Measurements from ENCODE around the gene TRAPPC6A.

Gene TRAPPC6A

DNA sequence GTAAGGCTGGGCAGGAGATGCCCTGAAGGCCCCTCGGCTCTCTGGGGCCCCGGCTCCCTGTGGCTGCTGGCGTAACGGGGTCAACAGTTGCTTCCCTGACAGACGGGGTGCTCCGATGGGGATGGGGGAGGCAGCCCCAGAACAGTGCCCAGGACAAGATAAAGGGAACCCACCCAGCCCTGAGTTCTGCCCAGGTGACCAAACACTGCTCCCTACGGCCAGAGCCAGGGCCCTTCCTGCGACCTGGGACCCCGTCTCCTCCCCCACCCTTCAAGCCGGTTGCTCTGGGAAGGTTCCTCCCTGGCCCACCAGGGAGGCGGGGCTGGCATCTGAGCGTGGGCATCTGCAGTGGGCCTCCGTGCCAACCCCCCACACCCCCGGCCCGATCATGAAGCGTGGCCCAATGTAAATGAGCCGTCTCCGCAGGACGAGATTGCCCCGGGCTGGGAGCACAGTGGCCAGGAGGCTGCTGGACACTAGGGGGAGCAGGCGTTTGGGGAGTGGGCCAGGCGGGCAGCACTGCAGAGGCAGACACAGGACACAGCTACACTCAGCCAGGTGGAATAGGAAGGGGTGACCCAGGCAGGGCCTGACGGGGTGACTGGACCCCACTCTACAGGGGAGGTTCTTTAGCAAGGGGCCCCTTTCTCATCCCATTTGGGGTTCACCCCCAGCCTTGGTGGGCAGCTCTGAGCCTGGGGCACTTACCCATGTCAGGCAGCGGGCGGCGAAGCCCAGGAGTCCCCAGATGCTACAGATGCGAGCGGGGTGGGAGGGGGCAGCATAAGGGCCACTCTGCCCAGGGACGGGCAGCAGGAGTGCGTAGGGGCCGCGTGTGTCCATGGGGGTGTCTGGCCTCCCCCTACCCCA lies 16.1 kb downstream of the TRAPPC6A start:
- no peak for DNase-seq

DNA sequence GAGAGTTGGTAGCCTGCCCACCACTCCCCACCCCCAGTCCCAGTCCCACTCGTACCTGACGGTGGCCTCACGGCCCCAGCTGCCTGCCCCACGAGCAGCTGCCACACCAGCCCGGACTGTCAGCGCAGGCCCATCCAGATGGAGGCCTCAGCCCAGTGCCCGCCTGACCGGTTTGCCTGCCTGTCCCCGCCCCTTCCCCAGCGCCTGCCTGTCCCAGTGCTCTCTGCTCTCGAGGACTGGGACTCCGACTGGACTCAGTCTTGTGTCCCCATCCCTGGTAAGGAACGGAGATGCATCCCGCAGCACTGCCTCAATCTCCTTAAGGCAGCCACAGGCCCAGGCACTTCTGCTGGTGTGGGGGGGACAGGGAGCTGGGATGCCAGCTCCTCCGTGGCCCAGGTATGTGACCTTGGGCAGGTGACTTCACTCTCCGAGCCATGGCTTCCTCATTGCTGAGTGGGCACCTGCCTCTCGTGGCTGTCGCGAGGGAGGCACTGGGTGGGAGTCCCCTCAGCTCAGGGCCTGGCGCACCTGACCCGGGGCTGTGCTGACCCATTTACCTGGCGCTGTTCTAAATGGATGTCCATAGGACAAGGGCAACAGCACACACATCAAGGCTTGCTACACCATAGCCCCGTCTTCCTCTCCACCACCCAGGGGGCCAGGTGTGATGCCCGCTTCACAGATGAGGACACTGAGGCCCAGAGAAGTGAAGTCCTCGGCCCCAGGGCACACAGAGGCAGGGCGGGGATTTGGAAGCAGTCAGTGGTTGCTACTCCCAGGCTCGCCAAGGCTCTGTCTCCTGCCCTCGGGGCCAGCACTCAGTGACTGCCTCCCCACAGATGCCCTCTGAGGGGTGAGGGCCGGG lies 16.9 kb downstream of the TRAPPC6A start, which contains the start of gene NKPD1:
Gene NKPD1 (minus strand): TSS at position 113 of the 868 bp plus-strand sequence. CDS start 832 bp downstream, outside the sequence.
- no peak for DNase-seq

DNA sequence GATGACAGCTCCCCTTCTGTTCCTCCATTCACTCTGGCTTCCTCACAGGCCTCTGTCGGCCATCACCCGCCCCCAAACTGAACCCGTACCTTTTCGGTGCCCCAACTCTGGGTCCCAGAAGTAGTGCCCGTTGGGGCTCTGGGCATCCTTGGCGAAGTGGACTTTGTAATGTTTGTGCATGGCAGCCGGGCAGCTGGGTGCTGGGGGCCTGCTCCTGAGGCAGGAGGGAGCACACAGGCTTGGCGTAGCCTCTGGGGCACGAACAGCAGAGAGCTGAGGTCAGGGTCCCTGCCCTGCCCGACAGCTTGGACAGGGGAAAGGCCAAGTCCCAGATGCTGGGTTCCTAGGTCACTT lies 18.1 kb downstream of the TRAPPC6A start:
- no peak for DNase-seq

DNA sequence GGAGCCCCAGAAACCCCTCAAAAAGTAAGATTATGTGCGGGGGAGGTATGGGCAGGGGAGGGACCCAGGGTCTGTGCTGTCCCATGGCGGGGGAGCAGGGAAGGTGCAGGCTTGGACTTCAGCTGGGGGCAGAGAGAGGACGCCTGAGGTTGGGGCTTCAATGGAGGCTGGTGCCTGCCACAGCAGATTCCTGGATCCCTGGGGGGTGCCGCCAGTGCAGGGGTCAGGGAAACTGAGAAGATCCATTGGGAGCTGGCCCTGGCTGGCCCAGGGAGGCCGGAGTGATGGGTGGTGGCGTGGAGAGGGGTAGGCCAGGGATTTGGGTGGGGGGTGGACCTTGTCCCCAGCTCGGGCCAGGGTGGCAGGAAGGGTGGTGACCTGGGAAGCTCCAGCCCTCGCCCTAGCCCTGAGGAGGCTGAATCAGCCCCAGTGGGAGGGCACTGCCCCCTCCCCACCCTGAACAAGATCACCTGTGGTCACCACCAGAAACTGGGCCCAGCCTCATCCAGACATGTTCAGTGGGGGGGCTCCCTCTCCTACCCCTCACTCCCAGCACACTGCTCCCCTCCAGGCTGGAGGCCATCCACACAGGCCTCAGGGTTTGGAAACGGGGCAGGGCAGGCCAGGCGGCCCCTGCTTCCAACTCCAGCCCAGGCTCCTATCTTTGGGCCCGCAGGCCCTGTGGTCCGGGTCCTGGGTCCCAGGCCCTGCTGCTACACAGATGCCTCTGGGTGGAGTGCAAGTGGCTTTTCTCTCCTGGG lies 18.6 kb downstream of the TRAPPC6A start:
- no peak for DNase-seq

DNA sequence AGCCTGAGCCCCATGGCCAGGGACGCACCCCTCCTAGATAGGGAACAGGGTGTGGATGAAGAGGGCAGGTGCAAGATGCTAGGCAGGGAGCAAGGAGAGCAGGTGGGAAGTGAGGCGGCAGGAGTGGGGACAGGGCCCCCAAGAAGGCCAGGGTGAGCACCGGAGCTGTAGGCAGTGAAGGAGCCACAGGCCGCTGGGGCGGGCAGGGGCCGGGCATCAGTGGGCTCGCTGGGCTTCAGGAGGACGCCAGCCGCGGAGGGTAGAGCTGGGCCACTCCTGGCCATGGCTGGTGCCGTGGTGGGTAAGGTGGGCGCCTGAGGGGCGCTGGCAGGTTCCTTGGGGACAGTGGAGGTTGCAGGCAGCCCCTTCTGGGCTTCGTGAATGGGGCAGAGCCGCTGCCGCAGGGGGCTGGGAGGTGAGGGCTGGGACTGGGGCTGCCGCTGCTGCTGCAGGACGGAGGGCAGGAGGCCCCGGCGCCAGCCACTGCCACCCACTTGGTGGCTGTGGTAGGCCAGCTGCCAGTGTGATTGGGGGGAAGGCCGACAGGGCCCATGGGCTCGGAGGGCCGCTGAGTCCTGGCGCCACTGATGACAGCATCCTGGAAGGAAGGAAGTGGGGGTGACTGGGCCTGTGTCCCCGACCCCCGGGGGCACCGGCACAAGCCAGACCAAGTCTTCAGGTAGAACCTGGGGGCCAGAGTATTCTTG lies 19.4 kb downstream of the TRAPPC6A start:
- no peak for DNase-seq

DNA sequence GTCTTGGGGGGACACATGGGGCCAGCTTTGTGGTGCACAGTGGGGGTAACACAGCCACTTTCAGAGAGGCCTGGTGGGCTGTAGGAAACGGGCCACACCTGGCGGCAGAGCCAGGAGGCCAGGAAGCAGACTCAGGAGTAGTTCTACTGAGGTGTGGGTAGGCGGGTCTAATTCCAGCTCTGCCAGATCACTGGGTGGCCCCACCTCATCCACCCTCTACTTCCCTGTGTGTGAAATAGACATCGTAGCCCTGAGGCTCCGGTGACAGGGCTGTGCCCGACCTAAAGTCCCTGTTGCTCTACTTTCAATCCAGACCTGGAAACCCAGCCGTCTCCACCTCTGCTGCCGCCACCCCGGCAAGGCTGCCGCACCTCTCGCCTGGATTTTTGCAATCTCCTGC lies 21.3 kb downstream of the TRAPPC6A start:
- DNase-seq = no peak

DNA sequence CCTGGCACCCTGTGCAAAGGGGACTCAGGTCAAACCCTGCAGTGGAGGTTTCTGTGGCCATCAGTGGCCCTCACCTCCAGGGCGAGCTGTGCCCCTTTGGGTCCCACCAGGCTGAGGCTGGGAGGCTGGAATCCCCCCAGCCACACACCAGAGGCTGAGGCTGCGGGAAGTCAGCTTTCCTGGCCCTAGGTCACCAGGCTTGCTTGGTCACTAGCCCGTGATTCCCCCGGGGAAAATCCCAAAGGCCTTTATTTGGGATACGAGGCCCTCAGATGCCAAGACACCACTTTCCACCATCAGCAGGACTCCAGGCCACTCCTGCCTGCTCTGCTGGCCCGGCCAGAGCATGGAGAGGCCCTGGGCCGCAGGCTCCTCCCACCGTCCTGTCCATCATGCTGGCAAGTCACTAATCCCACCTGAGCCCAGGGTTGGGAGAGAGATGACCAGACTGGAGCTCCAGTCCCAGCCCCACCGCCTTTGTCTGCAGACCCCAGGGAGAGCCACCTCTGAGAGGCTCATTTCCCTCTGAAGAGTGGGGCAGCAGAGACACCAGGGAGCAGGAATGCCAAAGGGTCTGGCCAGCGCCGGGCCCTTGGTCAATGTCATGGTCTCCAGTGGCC lies 21.9 kb downstream of the TRAPPC6A start:
- no peak for DNase-seq

DNA sequence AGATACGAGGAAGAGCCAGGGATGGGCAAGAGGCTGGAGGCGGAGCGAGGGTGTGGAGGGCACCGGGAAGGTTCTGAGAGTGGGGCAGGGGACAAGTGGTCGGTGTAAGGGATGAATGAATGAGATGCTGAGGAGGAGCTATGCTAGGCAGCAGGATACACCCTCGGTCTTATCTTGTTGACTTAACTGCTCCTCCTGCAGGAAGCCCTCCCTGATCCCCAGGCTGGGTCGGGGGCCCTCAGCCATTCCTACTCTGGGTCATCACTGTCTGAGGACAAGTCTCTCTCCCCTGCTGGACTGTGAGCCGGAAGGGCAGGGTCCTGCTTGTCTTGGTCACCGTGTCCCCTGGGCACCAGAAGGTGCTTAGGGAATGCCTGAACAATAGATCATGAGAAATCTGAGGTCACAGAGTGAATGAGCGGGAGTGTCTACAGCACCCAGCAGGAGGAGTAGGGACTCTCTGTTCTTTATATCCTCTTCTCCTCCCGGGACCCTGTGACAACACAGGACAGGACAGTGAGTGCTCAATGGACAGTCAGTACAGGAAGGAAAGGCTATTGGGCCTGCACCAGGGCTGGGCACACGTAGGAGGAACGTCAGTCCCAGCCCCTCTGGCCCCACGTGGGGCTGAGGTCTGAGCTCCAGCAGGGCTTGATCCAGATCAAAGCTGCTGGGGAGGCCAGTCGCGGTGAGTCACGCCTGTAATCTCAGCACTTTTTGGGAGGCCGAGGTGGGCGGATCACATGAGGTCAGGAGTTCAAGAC lies 23.8 kb downstream of the TRAPPC6A start:
- no peak for DNase-seq

DNA sequence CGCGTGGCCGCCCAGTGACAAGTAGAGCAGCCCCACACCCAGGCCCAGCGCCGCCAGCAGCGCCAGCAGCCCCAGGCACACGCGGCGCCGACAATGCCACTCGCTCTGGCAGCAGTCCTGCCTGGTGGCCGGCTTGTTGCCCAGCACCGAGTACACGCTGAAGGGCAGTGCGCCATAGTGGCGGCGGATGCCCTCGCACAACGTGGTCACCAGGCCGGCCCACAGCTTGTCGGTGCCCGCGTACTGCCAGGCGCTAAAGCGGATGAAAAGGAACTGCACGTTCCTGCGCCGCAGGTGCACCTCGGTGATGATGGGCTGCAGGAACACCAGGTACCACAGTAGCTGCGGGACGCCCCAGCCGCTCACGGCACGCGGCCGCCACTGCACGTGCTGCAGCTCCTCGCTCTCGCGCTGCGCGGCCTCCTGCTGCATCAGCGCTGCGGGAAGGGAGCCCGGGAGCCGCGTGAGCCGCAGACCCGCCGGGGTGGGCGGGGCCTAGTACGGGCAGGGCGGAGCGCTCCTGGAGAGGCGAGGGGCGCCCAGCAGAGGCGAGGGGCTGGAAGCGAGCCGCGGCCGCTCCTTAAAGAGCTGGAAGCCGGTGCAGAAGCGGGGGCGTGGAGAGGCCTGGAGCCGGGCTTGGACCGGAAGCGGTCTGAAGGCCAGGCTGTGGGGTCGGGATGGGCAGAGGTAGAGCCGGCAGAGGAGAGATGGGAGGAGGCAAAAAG lies 24.5 kb downstream of the TRAPPC6A start:
- DNase-seq = no peak

DNA sequence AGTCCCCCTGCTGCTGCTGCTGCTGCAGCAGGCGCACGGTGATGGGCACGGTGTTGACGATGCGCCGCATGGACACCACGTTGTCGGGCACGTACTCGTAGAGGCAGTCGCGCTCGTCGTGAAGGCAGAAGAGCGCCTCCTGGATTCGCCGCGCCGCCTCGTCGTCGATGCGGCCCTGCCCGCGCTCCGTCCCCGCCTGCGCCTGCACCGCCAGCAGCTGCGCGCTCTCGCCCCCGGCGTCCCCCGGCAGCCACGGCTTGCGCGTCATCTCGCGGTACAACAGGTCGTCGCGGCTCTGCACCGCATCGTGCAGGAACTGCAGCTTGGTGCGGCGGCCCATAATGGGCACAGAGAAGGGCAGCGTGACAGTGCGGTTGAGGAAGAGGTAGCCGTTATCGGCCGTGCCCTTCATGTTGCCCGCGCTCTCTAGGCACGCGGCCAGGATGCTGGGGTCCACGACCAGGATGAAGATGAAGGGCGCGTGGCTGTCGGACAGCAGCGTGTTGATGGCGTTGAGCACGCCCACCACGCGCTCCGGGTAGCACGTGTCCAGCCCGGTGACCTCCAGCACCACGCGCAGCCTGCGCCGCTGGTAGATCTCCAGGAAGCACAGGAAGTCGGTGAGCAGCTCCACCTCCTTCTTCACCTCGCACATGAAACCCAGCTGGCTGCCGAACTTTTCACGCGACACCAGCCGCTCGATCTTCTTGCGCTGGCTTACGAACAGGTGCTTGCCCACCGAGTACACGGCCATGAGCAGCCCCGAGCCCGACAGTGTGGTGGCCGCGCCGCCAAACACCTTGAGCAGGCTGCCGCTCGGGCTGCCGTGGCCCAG lies 25.3 kb downstream of the TRAPPC6A start:
- no peak for DNase-seq

DNA sequence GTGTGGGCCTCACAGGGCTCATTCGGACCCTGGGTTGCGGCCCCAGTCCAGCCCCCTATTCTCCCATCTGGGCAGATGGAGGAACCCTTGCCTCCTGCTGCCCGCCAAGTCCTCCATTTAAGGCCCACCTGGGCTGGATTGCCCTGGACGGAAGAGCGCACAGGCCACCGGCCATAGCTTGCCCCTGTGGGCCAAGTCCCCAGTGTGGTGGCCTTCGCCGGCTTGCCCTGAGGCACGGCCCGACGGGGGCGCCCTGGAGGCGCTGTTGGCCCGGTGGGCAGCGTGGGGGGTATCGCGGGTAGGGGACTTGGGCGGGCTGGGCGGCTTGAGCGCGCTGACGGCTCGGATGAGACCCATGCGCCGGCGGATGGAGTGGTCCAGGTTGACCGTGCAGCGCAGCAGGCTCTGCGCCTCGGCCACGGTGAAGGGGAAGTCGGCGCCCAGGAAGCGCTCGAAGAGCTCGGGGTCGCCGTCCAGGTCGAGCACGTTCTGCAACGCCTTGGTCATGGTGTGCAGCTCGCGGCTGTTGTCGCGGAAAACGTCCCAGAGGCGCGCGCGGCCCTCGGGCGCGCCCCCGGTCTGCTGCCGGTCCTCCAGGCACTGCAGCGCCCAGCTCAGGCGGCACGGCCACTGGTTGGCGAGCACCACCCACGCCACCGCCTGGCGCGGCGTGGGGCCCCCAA lies 26.1 kb downstream of the TRAPPC6A start:
- no peak for DNase-seq

DNA sequence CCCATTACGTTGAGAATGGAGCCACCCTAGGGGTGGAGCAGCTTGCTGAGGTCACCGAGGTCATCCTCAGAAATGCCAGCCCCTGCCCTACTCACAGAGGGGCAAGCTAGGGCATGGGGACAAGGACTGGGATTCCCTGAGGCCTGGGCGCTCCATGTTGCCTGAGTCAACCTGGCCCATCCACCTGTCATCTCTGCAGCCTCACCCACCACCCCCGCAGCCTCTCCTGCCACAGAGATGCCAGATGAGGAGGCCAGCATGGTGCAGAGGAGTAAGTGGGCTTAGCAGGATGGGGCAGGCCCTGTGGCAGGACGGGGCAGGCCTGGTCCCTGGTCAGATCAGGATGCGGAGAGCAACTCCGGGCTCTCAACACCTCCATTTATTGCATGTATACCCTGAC lies 26.7 kb downstream of the TRAPPC6A start:
- DNase-seq = no peak

DNA sequence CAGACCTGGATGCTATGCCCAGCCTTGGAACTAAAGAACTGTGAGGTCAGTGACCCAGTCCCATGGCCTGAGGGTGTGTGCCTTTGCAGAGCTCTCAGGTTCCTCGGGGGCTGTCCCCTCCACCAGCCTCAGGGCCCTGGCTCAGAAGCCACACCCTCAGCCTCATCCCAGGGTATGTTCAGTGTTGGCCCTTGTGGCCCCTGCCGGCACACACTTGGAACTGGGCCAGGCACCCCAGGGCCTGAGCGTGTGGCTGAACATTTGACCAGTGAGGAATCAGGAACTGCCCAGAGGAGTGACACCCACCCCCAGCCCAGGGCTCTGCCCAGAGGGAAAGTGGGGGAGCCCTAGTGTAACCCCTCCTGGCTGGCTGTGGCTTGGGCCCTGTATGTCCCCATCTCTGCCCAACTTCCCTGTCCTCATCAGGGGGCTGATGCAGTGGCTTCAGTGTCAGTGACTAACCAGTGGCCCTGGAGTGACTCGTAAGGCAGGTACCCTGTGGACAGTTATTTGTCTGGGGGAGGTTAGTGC lies 27.2 kb downstream of the TRAPPC6A start:
- no peak for DNase-seq

DNA sequence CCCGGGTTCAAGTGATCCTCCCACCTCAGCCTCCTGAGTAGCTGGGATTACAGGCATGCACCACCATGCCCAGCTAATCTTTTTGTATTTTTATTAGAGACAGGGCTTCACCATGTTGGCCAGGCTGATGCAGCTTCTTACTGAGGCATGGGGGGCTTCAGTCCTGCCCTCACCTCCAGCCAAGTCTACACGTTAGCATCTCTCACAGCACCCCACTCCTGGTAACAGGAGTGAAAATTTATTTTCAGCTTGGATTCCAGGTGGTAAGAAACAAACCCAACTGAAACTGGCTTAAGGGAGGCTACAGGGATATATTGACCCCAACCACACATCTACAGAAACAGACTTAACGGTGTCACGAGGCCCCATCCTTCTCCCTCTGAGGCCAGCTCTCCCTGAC lies 27.9 kb downstream of the TRAPPC6A start:
- DNase-seq = no peak

DNA sequence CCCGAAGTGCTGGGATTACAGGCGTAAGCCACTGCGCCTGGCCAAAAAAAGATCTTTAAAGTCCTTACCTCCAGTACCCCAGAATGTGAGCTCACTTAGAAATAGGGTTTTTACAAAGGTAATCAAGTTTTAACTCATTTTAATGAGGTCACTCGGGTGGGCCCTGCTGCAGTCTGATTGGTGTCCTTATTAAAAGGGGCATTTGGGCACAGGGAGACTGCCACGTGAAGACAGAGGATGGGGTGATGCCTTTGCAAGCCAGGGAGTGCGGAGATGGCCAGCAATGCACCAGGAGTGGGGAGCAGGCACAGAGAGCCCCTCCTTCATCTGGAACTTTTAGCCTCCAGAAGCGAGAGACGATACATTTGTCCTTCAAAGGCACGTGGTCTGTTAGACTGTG lies 28.9 kb downstream of the TRAPPC6A start:
- no peak for DNase-seq

DNA sequence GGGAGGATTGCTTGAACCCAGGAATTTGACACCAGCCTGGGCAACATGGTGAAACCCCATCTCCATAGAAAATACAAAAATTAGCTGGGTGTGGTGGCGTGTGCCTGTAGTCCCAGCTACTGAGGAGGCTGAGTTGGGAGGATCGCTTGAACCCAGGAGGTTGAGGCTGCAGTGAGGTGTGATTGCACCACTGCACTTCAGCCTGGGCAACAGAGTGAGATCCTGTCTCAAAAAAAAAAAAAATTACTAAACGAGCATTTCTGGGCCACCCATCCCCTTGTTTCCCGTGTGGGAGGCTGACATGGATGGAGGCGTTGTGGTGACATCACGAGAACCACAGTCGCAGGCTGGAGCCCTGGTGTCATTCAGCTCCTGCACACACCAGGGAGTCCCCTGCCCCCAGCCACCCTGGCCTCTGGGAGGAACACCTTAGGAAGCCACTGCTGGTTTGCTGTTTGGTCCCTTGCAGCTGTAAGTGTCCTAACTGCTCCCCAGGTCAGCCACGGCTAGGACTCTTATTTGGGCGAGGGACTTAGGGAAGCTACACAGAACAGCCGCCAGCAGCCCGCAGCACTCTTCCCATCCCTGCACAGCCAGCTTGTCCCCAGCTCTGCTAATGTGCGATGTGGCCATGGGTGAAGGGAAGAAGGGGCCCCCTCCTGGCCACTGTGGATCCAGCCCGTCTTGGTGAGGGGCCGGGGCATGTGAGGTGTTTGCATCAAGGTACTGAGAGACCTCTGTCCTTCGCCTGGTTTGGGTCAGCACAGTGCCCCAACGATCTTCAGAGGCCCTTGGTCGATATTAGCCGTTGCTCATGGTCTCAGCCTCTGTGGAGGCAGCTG lies 30.0 kb downstream of the TRAPPC6A start:
- no peak for DNase-seq

DNA sequence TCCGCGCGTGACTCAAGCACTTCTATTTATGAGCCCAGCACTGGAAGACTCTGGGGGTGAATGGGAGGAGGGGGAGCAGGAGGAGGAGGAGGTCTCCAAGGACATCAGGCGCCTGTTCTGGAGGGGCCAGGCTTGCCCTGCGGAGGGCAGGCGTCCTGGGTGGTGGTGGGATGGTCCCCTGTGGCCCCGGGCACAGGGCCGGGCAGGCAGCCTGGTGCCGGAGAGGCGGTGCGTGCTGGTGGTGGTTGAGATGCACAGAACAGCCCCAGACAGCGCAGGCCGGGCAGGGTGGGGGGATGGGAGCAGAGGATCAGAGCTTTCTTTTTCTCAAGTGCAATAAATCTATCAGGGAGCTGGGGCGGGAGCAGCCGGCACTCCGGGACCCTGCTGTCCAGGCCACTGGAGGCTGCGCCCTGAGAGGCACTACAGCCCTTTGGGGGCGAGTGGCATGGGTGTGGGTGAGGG lies 31.3 kb downstream of the TRAPPC6A start:
- DNase-seq = no peak

DNA sequence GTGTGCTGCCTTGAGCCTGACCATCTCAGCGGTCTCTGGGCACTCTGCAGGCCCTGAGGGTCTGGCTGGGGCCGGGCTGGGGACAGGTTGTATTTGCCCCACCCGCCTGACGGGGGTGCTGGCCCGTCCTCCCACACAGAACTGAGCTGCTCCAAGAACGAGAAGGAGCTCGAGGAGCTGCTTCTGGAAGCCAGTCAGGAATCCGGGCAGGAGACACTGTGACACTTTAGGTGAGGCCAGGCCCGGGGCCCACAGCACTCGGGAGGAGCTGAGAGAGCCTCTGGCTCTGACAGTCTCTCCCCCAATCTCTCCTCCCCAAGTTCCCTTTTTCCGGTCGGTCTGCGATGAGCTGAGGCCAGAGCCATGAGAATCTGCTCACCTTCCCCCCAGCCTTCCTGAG lies 31.8 kb downstream of the TRAPPC6A start:
- DNase-seq = no peak

Data from bone marrow (tissue), 2 donors.